Transverse colon (tissue), 4 donors: ENCODE results near the gene ADH1B. TPM values are rescaled to one million over a fixed set of nuclear protein-coding genes. Genes with fewer than 3 reads are reported as not detected.
"Not testable (repeated sequence)": the region's sequence is repeated elsewhere in the genome, so short reads cannot be mapped to it uniquely, and the experiment has no call there.

Source experiments
- DNase-seq: peaks from one replicate; pipeline ENCODE4 v3.0.0-alpha.2; 2019
- H3K27ac ChIP-seq, 4 donors: fragments of 200-600 bp; sonication (generic); 2 replicates each; pipeline ENCODE4 v1.5.1; 2016 to 2018; ENCODE audit warnings: inconsistent platforms in 4 of 4
- H3K27me3 ChIP-seq: fragments of 200-600 bp; sonication (generic); 2 replicates; pipeline ENCODE4 v1.5.1; 2017; ENCODE audit warnings: inconsistent platforms
- H3K36me3 ChIP-seq, 4 donors: fragments of 200-600 bp; sonication (generic); 2 replicates each; pipeline ENCODE4 v1.5.1; 2017 to 2019; ENCODE audit warnings: inconsistent platforms in 4 of 4
- H3K4me1 ChIP-seq, 4 donors: fragments of 200-600 bp; sonication (generic); 2 replicates each; pipeline ENCODE4 v1.5.1; 2017 to 2020; ENCODE audit warnings: inconsistent platforms in 4 of 4
- H3K4me3 ChIP-seq, 4 donors: fragments of 200-600 bp; sonication (generic); 1 replicate in 1 of 4; 2 replicates in 3 of 4; pipeline versions ENCODE4 v1.5.1 to v1.6.1; 2017 to 2019; ENCODE audit warnings: inconsistent platforms in 4 of 4
- H3K9me3 ChIP-seq, 2 donors: fragments of 200-600 bp; sonication (generic); 2 replicates each; pipeline ENCODE4 v1.5.1; 2017 to 2019; ENCODE audit warnings: inconsistent platforms in 2 of 2
- EP300 ChIP-seq: sonication (generic); formaldehyde crosslinking; IDR thresholded peaks from one replicate; pipeline ENCODE4 v1.6.1; 2017; ENCODE audit warnings: antibody characterized with exemption, low read depth
- POLR2A ChIP-seq: fragments of 450-650 bp; IDR thresholded peaks from one replicate; pipeline ENCODE4 v1.6.1; 2016; ENCODE audit warnings: antibody characterized with exemption, mild to moderate bottlenecking, moderate library complexity
- POLR2AphosphoS5 ChIP-seq, 3 donors: sonication (generic); formaldehyde crosslinking; IDR thresholded peaks; one replicate each; pipeline ENCODE4 v1.6.1; 2016; ENCODE audit warnings: antibody characterized with exemption in 3 of 3
- WGBS, 2 donors: methylation state at CpG; one replicate each; pipeline ENCODE4 v1.1.5; 2018; ENCODE audit warnings: low coverage in 1 of 2; 5-methylcytosine and 5-hydroxymethylcytosine counted together
- in situ Hi-C, 4 donors: fragments of 200-750 bp; cut with MboI; loops; one replicate each; pipeline versions ENCODE4 v1.15.0 to v1.15.1; 2017; ENCODE audit warnings: low sequenced_read_pairs in 3 of 4, low pct_ligation_motif_present in 1 of 4, low pct_unique_long_range_greater_than_20kb in 1 of 4
- intact Hi-C: fragments of 100-400 bp; cut with DNase I; formaldehyde crosslinking; loops from one replicate; pipeline ENCODE4 v1.15.1; 2023; ENCODE audit warnings: low total_unique reads
- total RNA-seq, 4 donors: library from RNA; depleted of rRNA; stranded (reverse); fragments of >200 nt; gene quantifications; one replicate each; pipeline ENCODE4 v1.1.0, GENCODE V29; 2016
- TF ChIP-seq, protein P1 (sequence below), 5 experiments: fragments of 200-600 bp in 3 of 5; fragments of 450-650 bp in 2 of 5; sonication (generic) in 3 of 5; IDR thresholded peaks; 1 replicate in 2 of 5; 2 replicates in 3 of 5; pipeline ENCODE4 v1.5.1; 2016 to 2017; ENCODE audit warnings: antibody characterized with exemption in 5 of 5, inconsistent platforms in 3 of 5, mild to moderate bottlenecking in 2 of 5, moderate library complexity in 1 of 5

Gene ADH1B
- total RNA-seq, 4 donors from 2014 or later, result 64.3 to 318 (median 114) TPM

DNA sequence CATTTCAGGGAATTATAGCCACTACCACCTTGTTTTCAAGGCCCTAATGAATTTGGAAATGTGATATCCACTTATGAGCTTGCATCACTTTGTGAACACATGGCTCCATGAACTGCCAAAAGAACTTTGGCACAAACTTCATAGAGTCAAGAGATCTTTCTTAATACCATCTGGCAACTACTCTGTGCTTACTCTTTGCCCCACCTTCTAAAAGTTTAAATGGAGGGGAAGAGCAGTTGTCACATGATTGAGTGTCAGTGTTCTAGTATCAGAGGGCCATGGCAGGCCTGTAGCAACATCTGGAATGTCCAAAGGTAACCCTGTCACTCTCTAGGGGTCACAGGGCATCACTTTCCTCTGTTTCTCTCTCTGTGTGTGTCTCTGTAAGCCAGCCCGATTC is 2.6 kb upstream of the ADH1B start:
- TF ChIP-seq POLR2AphosphoS5 (IDR thresholded peaks at IDR 0.05), result peak; percentile 15 to 80 (median 57)
- TF ChIP-seq, protein P1, sequence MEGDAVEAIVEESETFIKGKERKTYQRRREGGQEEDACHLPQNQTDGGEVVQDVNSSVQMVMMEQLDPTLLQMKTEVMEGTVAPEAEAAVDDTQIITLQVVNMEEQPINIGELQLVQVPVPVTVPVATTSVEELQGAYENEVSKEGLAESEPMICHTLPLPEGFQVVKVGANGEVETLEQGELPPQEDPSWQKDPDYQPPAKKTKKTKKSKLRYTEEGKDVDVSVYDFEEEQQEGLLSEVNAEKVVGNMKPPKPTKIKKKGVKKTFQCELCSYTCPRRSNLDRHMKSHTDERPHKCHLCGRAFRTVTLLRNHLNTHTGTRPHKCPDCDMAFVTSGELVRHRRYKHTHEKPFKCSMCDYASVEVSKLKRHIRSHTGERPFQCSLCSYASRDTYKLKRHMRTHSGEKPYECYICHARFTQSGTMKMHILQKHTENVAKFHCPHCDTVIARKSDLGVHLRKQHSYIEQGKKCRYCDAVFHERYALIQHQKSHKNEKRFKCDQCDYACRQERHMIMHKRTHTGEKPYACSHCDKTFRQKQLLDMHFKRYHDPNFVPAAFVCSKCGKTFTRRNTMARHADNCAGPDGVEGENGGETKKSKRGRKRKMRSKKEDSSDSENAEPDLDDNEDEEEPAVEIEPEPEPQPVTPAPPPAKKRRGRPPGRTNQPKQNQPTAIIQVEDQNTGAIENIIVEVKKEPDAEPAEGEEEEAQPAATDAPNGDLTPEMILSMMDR (IDR thresholded peaks at IDR 0.05), result no peak
- peak overlapping the region; percentile 64 to 82 (median 74) for H3K27ac ChIP-seq
- in situ Hi-C loops, result no loop called here
- no peaks in the 10 kb centered on the region for H3K36me3 ChIP-seq
- H3K4me1 ChIP-seq, result peaks cover 3 to 8% (median 4%) of the 10 kb centered on the region in 4 donors
- H3K4me3 ChIP-seq, result no peak overlapping the region
- H3K9me3 ChIP-seq, result peaks cover 0 to 4% of the 10 kb centered on the region in 2 donors
- no peak for DNase-seq
- H3K27me3 ChIP-seq, result no peaks in the 10 kb centered on the region
- 89 to 96% methylated on average over 1 of the region's 1 CpG for WGBS, 2 donors
- intact Hi-C loops, result loop anchor here (10.0 kb wide), 2 partner anchors 81 to 241 kb away; partner anchors contain the start of gene TRMT10A

DNA sequence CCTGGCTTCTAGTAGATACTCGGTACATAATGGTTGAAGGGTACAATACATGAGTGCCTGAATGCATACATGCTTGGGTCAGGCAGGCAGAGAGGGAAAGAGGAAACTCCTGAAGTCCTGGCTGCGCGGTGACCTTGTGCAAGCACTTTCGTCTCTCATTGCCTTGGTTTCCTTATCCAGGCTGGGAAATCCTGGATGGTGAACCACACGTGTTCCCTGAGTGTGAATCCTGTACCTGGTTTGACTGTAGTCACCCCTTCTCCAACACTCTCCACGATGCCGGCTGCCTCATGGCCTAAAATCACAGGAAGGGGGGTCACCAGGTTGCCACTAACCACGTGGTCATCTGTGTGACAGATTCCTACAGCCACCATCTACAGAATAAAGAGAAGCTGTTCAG is 3.4 kb downstream of the ADH1B start:
- in situ Hi-C loops, H3K4me1 ChIP-seq, H3K9me3 ChIP-seq, intact Hi-C loops, DNase-seq, H3K36me3 ChIP-seq, H3K27me3 ChIP-seq: not testable (repeated sequence)
- 63 to 86% methylated on average over 5 to 8 of the region's 8 CpGs for WGBS, 2 donors
- peak overlapping the region in 1 of 4 donors; percentile 33 for H3K4me3 ChIP-seq
- H3K27ac ChIP-seq, result peak overlapping the region; percentile 8 to 44 (median 32)

DNA sequence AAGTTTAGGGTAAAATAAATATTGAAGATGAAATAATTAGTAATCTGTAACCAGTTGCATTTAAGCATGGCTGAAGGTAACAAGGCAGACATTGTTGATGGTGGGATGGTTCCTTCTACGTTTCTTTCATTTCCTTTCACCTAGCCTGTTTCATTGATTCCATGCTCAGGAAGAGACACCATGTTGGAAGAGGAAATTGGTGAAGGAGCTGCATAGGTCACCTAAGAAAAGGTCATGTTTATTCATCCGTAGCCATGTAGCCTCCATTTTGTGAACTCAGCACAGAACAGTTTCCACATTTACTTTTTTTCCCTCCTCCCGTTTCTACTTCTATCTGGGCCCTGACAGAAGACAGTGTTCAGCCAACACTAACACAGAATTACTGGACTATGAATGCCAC is 3.8 kb downstream of the ADH1B start:
- H3K4me3 ChIP-seq, result no peak overlapping the region
- H3K27ac ChIP-seq, result peak overlapping the region; percentile 8 to 44 (median 32)
- no peaks in the 10 kb centered on the region for H3K27me3 ChIP-seq
- DNase-seq, result no peak
- in situ Hi-C loops (no loop called here), intact Hi-C loops (no loop called here)
- 82 to 93% methylated on average over 2 to 3 of the region's 3 CpGs for WGBS, 2 donors
- no peaks in the 10 kb centered on the region for H3K36me3 ChIP-seq
- TF ChIP-seq POLR2AphosphoS5 (IDR thresholded peaks at IDR 0.05), result no peak
- TF ChIP-seq POLR2A, result no peak
- TF ChIP-seq, protein P1 (IDR thresholded peaks at IDR 0.05), result no peak
- TF ChIP-seq EP300, result no peak
- no peaks in the 10 kb centered on the region for H3K4me1 ChIP-seq
- H3K9me3 ChIP-seq, result no peaks in the 10 kb centered on the region

DNA sequence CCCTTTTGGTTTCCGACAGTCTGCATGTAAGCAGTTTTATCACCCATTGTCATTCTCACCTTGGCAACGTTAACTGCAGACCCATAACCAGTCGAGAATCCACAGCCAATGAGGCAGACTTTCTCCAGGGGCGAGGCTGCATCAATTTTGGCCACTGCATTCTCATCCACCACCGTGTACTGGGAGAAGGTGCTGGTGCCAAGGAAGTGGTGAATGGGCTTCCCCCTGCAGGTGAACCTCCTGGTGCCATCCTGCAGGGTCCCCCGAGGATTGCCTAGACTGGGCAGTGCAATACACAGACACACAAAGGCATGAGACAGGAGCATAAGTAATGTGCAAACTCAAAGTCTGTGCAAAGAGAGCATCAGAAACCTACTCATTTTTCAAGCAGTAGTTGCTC is 5.4 kb downstream of the ADH1B start:
- Histone ChIP-seq H3K27me3 (no peaks in the 10 kb centered on the region), H3K4me1 (no peaks in the 10 kb centered on the region), H3K27ac (peak overlapping the region in 1 of 4 donors; percentile 18), H3K36me3 (no peaks in the 10 kb centered on the region), H3K9me3 (no peaks in the 10 kb centered on the region), H3K4me3 (no peak overlapping the region)
- DNase-seq, result no peak
- WGBS, 2 donors, result 75 to 87% methylated on average over 3 to 6 of the region's 6 CpGs
- intact Hi-C loops (no loop called here), in situ Hi-C loops (no loop called here)
- TF ChIP-seq POLR2AphosphoS5 (IDR thresholded peaks at IDR 0.05), result no peak
- no peak for TF ChIP-seq EP300
- TF ChIP-seq, protein P1 (IDR thresholded peaks at IDR 0.05), result no peak
- TF ChIP-seq POLR2A, result no peak

DNA sequence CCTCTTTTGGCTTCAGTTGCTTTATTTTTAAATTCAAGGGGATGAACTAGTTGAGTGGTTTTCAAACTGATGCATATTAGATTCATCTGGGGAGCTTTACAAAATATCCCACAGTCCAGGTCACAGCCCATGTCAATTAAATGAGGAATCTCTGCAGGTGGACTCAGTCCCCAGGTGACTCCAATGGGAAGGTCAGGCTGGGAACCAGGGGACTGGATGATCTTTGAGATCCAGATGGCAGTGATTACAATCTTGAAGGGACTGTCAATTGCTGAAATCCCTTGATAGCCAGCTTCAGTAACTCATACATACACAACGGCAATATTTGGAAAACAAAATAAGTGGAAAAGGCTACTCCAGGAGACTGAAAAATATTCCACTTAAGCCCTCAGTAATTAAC is 7.0 kb downstream of the ADH1B start:
- Histone ChIP-seq H3K4me3 (no peak overlapping the region), H3K27ac (no peak overlapping the region), H3K27me3 (no peaks in the 10 kb centered on the region), H3K4me1 (no peaks in the 10 kb centered on the region), H3K36me3 (no peaks in the 10 kb centered on the region), H3K9me3 (no peaks in the 10 kb centered on the region)
- TF ChIP-seq POLR2AphosphoS5 (IDR thresholded peaks at IDR 0.05), result no peak
- no peak for TF ChIP-seq EP300
- no peak for TF ChIP-seq POLR2A
- TF ChIP-seq, protein P1 (IDR thresholded peaks at IDR 0.05), result no peak
- intact Hi-C loops, result no loop called here
- in situ Hi-C loops, result no loop called here
- no peak for DNase-seq
- WGBS, 2 donors, result 63 to 86% methylated on average over 1 of the region's 1 CpG
